NCI-H2107 treated with DMSO at 0.1 percent for 48 hours (cell line): Measurements from ENCODE around the gene VAV3.

Source experiments
- DNase-seq: peaks from one replicate; lab custom pipeline; 2025; ENCODE audit not compliant: unreplicated experiment; lab: John Stamatoyannopoulos, UW

Gene VAV3

DNA sequence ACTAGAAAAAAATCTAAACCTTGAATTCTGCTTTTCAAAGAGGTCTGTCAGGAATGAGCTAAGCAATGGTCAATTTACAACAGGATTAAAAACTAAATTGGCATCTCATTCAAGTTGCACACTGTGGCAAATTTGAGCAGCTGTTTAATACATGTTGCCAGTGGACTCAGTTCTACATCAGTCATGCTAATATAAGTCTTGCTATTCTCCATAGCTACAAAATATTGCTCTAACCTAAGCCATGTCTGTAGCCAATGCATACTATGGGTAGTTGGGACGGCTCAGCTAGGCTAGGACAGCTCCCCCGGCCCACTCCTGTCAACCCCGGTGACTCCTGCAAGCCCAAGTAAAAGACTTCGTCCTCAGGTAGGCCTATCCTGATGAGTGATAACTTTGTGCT, 10.9 kb upstream of the VAV3 start:
- DNase-seq = no peak

DNA sequence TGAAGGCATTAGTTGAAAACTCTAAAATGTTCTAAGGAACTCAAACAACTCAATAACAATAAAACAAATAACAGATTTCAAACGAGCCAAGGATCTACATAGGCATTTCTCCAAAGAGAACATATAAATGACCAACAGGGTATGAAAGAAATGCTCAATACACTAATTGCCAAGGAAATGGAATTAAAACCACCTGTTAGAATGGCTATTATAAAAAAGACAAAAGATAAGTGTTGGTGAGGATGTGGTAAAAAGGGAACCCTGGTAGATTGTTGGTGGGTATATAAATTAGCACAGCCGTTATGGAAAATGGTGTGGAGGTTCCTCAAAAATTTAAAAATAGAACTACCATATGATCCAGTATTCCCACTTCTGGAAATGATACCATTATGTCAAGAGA, 9.1 kb upstream of the VAV3 start:
- DNase-seq = no peak

DNA sequence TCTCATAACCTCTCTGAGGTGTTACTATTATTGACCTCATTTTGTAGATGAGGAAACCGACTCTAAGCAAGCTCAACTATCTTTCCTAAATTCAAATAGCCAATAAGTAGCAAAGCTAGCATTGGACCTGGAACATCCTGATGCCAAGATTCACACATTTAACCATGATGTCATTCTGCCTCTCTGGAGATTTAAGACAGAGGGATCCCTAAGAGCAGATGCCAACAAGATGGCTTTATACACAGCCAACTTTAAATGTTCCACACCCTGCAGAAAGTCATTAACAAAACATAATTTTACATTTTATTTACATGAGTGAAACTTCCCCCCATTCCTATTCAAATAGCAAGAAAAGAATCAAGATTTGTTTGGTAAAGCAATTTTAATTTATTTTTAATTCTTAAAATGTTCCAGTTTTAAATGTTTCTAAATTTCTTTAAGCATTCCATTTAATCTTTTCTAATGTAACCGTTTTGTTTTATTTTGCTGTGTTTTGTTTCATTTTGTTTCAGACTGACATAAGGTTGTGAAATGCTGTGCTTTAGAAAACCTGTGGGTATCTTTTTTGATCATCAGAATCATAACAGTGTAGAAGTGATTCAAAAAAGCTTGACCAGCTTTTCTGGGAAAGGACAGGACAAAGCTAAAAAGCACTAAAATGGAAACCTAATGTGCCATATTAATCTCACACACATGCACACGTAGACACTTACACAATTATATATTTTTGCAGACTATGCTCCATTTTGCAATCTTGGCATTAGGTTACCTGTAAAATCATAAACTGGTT, 7.6 kb upstream of the VAV3 start:
- no peak for DNase-seq

DNA sequence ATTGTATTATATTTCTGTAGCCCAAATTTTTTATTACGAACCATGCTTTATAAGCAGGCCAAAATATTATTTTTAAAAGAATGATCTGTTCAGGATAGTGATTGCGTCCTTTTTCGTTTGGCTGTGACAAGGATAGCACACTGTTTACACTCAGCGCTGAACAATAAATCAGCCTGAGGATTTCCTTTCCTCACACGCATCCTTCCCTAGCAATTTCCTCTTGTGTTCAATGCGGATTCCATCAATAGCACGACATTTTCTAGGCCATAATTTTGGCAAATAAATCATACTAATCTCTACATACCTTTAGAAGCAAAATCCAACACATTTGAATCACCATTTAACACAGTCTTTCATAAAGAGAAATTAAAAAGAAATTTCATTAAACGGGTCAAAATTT, 1.6 kb upstream of the VAV3 start:
- DNase-seq = no peak

DNA sequence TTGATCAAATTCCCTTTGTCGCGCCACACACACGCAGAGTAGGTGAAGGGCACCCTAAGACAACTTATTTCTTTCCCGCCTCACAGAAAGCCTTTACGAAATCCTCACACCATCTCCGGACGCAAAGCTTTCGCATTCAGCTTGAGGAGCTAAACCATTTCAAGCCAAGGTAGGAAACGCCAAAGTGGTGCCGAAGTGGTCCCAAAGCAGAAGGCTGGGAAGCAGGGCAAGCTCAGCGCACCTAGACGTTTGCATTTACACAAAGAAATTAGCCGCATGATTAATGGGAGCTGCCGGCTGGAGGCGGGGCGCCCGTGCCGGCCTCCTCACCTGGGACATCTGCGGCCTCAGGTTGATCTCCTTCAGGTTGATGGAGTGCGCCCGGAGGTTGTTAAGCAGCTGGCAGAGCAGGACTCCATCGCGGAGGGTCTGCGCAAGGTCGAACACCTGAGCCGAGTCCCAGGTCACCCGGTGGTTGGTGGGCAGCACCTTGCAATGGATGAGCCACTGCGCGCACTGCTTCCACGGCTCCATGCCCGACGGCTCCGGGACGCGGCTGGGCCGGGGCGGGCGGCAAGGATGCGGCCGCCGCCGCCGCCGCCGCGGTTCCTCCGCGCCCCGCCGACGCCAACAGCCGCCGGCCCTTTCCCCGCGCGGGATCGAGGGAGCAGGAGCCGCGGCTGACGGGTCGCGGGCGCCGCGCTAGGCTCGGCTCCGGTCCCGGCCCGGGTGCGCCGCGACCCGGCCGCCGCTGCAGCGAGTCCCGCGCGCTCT, 457 bp downstream of the VAV3 start:
- DNase-seq = no peak

DNA sequence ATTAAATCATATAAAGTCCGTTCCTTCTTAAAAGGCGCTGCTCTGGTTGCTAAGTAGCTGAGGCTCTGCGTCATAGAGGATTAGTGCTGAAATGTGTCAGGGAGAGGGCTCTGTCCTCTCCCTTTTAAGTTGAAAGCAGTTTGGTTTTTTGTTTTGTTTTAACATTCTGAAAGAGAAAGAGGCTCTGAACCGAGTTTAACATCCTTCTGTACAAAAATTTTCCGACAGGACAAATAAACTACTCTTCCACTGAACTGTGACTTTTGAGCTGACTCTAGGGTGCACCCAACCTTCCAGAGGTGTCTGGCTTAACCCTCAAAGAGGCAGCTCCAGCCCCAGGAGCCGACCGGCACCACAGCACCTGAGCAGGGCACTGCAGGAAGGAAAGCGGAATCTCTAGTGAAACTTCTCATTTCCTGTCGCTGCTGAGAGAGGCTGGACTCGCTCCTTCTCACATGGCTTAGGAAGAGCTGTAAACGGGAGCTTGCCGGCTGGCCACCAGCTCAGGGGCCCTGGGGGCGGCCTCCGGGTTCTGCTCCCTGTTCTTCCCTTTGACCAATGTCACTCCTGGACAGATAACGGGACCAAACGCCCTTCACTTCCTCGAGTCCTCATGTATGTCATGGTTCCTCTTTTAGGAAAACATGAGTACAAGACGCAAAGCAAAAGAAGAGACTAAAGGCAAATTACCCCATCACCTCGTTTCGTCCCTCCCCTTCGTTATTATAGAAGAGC, 1.2 kb downstream of the VAV3 start:
- no peak for DNase-seq

DNA sequence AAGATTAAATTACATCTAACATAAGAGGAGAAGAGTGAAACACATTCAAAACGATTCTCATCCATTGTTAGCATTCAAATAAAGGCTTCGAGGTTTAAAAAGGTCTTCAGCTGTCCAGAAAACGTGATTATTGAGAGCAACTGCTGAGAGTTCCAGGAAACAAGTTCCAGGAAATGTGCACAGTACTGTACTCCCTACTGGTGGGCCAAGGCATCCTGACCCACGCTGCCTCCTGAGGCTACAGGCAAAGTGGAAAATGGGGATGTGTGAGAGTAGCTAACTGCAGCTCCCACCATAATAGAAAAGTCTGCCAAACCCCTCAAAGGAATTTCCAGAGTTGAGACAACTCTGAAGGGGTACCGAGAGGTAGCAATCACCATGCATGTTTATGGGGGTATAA, 2.0 kb downstream of the VAV3 start:
- DNase-seq = no peak

DNA sequence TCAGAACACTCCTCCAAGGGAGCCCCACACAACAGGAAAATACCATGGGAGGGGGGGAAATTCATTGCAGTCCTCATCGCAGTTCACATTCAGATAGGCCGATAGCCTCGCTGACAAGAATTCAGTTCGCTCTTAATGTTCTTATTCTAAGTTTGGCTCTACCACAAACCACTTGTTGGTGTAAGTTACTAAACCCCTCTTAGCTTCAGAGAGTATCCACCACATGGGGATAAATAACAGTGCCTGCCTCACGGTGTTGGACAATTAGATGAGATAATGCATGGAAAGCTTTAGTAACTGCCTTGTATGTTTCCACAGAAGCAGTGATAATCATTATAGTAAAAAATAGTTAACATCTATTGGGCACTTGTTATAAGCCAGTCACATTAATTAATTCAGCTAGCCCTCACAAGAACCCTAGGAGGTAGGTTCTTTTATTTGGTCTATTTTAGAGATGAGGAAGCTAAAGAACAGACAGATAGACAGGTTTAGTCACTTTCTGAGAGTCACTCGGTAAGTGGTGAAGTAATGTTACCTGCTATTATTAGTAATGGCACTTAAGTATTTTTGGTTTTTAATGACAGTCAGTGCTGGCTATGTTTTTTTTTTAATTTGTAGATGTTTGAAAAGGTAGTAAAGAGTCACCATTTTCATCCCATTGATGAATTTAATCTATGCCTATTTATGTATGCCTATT, 10.1 kb downstream of the VAV3 start:
- no peak for DNase-seq

DNA sequence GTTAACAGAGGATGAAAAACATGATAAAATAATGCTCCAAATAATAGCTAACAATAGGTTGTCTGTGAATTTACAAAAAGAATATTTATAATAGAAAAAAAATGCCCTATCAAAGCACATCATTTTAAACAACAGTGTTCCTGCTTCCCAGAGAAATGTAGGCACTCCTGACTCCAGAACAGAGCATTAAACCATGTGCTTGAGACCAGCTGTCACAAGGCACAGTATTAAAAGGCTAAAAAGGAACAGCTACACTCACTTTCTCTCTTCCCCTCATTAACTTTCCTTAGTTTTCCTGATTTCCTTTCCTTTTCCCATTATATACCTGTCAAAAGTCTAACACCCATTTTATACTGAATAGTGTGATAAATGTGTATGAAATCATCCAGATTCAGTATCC, 10.9 kb downstream of the VAV3 start:
- no peak for DNase-seq

DNA sequence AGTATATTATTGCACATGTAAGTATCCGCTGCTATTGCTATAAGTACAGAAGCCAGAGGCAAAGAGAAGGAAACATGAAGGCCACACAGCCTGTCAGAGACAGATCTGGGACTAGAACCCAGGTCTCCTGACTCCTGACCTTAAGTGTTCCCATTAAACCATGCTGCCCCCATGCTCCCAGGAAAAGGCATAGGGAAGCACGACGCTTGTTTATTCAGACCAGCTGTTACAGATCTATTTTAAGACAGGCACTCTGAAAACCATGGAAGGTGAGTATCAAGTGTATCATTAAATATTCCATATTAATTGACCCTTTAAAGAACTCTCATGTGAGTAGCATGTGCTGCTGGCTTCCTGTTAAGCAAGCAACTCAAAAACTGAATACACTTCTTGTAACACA, 11.4 kb downstream of the VAV3 start:
- DNase-seq = no peak

DNA sequence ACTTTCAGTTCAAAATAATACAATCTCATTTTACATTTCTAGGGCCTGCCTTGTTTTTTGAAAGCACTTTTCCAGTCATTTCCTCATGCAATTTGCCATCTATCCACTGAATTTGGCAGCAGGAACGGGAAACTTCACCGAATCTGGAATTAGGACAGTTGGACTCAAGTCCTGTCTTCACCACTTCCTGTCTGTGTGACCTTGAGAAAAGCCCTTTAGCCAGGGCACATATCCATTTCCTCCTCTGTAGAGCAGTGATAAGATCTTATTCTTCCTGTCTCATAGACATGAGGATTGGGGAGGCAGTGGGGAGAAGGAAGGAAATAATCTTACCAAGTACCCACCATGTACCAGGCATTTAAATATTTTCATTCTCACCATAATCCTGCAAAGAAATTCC, 12.0 kb downstream of the VAV3 start:
- DNase-seq = no peak

DNA sequence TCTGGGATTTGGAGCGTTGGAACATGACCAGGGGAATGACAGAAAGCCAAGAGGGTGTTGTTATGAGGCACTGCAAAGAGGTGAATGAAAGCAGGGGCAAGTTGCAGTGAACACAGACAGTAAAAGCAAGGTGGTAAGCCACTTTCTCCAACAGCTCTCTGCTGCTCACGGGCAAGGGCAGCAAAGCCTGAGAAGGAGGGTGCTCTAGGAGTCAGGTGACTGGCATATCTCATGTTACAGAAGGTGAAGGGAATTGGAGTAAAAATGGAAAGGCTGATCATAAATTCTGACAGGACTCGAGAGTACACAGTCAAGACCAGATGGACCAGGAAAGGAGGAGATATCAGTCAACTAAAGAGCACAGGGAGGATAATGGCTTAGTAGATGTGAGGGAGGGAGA, 14.5 kb downstream of the VAV3 start:
- DNase-seq = no peak

DNA sequence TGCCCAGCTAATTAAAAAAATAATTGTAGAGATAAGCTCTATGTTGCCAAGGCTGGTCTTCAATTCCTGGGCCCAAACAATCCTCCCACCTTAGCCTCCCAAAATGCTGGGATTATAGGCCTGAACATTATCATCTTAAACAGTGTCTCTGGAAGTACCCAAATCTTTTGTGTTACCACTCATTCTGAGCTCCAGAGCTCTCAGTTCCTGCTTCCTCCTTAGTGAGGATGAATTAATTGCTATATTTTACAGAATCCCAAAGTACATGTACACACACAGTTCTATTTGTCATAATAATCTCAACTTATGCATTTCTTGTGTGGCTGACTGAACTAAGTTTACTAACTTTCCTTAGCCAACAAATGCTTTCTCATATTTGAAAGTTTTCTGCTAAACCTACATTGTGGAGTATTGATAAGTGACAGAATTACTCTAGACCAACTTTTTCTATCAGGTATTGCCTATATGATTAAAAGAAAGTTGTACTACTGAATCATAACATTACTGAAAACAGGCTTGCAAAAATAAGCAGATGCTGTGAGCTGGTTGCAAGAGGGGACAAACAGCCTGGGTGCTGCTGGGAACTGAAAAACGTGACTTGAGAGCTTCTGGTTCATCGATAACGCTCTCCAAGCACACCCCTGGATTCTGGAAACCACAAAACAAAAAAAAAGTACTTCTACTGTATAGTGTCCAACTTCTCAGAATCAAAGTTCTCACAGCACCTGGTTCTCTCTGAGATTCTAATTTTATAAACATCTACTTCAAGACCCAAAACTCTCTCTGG, 15.3 kb downstream of the VAV3 start:
- no peak for DNase-seq

DNA sequence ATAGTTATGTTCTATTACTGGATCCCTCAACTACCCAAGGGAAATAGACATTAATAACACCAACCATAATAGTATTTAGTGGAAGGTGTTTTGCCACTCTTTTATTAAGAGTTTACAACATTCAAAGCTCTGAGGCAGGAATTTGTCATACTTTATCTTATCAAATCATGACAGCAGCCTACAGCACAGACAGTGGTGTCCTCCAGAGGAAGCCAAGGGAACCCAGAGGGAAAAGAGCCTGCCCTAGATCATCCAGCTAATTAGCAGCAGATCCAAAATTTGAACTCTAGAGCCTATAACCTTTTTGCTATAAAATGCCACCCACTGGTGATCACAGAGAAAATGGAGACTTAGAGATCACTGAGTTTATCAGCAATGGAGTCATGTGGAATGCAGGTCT, 18.2 kb downstream of the VAV3 start:
- no peak for DNase-seq

DNA sequence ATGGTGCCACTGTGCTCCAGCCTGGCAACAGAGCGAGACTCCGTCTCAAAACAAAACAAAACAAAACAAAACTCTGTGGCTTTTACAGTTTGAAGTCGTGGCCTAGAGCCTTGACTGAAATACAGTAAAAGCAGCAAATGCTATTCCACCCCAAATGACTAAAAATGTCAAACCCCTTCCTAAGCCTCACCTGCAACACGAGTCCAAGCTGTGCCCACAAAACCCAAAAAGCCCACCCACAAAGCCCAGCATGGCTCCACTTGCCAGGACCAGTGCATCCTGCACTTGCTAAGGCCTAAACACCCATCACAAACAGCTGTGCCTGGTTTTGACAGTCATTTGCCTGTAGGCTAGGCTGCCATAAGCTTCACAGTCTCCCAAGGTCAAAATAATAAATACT, 21.3 kb downstream of the VAV3 start:
- no peak for DNase-seq

DNA sequence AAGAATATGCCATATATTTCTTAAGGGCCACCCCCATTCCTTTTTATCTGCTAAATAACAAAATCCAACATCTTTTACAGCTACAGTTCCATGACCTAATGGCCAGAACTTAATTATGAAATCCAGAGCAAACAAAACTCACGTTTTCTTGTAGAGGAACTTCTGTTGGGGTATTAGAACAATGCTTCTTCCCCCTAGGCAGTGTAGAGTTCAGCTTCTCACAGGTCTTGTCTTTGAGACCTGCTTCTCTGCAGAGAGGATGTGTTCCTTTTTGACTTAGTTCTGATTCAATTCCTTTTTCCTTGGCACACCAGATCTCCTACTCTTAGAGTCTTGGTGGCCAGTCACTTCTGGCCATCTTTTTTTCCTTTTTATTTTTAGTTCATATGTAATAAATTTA, 22.2 kb downstream of the VAV3 start:
- no peak for DNase-seq

DNA sequence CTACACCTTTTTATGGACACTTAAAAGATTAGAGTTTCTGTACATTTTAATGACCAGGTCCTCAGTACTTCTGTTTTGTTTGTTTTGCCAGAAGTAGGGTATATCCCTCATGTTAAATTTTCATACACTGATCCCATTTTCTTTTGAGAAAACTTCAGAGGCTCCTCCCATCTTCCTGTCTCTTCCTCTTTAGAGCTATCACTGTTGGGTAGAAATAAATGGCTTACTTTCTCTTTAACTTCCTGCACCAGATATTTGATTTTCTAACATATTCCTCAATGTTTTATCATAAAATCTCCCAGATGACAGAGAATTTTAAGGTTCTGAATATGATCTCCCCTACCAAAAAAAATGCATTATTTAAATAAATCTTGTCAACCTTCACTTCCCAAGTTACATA, 23.4 kb downstream of the VAV3 start:
- DNase-seq = no peak

DNA sequence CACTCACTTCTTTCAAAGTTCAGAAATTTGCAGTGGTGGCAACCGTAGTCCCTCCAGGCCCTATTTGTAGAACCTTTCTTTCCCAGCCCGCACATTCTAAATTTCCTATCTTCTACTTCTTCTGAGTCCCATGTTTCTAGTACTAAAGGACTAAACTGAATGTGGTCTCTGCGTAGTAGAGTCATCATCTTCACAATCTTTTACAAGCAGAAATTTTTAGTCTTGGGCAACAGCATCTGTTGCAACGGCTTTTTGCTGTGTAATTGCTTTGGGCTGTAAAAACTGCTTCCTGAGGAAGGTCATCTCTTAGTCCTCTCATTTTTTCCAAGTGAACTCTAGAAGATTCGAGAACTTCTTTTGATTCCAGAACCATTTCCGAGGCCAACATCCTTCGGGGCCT, 23.9 kb downstream of the VAV3 start:
- DNase-seq = no peak

DNA sequence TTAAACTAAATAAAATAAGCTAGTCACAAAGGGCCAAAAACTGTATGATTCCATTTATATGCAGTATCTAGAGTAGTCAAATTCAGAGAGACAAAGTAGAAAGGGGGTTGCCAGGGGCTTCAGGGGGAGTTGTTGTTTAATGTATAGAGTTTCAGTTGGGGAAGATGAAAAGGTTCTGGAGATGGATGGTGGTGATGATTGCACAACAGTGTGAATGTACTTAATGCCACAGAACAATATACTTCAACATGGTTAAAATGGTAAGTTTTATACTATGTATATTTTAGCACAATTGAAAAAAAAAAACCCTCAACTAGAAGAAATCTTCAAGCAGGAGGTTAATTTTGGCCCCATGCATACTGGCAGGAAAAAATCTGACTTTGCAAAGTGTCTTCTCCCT, 24.3 kb downstream of the VAV3 start:
- no peak for DNase-seq

DNA sequence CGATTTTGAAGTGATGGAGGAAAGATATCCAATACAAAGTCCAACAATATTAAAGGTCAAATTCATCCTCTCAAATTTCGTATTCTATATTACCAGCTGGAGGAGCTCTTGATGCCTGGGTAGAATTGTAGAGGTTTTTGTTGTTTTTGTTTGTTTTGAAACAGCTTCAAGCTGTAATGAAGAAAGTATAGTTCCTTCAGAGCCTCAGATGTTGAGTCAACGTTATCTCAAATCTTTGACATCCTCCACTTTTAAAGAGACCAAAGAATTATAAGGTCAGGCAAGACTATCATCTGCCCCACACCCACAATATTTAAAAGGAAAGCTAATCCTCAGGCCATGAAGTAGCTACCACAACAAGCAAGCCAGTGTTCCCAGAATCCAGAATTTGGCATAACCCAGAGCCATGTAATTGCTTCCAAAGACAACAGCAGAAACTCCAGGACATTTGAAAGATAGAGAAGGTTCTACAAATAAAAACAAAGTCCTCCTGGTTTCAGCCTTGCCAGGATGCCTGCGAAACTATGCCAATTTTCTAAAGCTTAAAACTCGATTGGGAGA, 24.9 kb downstream of the VAV3 start:
- DNase-seq = no peak
